ENCODE results near the gene TEX54.
"Not testable (repeated sequence)": the region's sequence is repeated elsewhere in the genome, so short reads cannot be mapped to it uniquely, and the experiment has no call there.

TEX54 gene

GRCh38 chr11:62835336-62835735 lies 2.7 kb upstream of the TEX54 start:
- H3K4me3 ChIP-seq (ENCODE audit: low read depth, low read length), result no peak overlapping the region

- peak within 1 kb of the TSS; percentile 77 for H3K4me3 ChIP-seq (ENCODE audit: low read depth, low read length)
Measured at GRCh38 chr11:62831520-62832335, 913 bp downstream of the TEX54 start, which contains the start of gene STX5. Gene STX5, minus strand, starts transcription at chr11:62832051. Its CDS starts 808 bp downstream, at chr11:62831243.

DNA sequence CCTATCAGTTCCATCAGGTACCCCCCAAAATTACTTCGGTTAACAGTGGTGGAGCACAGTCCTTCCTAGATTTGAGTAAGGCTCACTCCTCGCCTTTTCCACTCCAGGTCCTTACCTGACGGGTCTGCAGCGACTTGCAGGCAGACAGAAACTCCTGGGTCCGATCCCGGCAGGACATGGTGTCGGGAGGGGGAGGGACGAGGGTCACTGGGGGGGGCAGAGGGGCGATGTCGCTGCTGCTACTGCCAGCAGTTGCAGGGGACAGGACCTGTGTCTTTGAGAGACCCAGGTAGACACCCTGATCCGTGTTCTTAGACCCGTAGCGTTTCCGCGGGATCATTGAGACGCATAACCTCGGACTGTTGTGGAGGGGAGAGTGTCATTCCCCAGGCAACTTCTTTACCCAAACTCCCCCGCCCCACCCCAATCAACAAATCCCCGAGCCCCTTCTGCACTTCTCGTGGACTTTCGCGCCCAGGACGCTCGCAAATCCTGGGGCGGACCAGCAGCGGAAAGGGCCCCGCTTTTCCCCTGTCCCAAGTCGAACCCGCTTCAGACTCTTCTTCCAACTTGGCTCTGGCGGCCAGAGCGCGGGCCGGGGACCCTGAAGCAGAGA lies 1.6 kb downstream of the TEX54 start:
- H3K4me3 ChIP-seq (ENCODE audit: low read depth, low read length), result peak overlapping the region; percentile 77

DNA sequence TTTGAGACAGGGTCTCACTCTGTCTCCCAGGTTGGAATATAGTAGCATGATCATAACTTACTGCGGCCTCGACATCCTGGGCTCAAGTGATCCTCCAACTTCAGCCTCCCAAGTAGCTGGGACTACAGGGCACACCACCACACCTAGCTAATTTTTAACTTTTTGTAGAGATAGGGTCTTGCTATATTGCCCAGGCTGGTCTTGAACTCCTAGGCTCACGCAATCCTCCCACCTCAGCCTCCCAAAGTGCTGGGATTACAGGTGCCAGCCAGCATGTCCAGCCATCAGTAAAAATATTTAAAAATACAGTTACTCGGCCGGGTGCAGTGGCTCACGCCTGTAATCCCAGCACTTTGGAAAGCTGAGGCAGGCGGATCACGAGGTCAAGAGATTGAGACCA lies 4.5 kb downstream of the TEX54 start:
- H3K4me3 ChIP-seq (ENCODE audit: low read depth, low read length), result not testable (repeated sequence)

- H3K4me3 ChIP-seq (ENCODE audit: low read depth, low read length), result no peak overlapping the region
Measured at GRCh38 chr11:62823677-62824076, 9.0 kb downstream of the TEX54 start.

DNA sequence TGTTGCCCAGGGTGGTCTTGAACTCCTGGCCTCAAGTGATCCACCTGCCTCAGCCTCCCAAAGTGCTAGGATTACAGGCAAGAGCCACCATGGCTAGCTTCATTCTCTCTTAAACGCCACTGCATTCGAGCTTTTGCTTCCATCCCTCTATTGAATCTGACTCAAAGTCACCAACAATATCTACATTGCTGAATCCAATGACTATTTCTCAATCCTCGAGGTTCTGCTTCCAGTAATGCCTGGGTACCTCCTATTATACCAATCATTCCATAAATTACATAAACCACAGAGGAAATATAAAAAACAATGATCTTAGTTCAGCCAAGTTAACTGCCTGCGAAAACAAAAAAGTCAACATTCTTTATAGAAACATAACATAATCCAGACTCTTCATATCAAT lies 15.5 kb downstream of the TEX54 start:
- no peak overlapping the region for H3K4me3 ChIP-seq (ENCODE audit: low read depth, low read length)

GRCh38 chr11:62816557-62816956 lies 16.1 kb downstream of the TEX54 start:
- H3K4me3 ChIP-seq (ENCODE audit: low read depth, low read length), result no peak overlapping the region

DNA sequence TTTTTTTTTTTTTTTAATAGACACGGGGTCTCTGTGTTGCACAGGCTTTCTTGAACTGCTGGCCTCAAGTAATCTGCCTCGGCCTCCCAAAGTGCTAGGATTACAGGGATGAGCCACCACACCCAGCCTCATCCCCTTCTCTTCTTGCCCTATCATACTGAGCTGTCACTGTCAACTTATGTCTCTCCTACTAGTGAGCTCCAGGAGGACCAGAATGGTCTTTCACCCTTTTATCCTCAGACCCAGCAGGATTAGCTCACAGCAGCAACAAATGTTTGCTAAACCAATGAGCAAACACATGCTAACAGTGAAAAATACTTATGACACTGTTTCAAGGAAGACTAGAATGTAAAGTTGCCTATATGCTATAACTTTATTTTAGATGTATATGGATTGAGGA lies 21.0 kb downstream of the TEX54 start:
- no peak overlapping the region for H3K4me3 ChIP-seq (ENCODE audit: low read depth, low read length)

DNA sequence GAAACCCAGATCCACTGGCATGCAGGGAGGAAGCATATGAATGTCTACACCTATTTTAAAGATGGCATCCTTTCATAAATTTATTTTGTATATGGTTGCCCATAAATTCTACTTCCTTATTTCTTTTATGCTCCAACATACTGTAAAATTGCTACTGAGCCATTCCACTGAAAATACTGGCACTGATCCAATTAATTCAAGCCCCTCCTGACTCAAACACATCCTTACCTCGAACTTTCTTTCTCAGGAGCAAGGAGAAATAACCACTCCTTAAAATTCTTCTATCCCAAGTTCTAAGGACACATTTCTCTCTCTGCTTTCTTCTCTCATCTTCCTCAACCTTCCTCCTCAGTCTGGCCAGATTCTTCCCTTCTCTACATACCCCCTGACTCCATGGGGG lies 21.9 kb downstream of the TEX54 start:
- H3K4me3 ChIP-seq (ENCODE audit: low read depth, low read length), result no peak overlapping the region

- H3K4me3 ChIP-seq (ENCODE audit: low read depth, low read length), result no peak overlapping the region
Measured at GRCh38 chr11:62806611-62807121, 26.0 kb downstream of the TEX54 start.

DNA sequence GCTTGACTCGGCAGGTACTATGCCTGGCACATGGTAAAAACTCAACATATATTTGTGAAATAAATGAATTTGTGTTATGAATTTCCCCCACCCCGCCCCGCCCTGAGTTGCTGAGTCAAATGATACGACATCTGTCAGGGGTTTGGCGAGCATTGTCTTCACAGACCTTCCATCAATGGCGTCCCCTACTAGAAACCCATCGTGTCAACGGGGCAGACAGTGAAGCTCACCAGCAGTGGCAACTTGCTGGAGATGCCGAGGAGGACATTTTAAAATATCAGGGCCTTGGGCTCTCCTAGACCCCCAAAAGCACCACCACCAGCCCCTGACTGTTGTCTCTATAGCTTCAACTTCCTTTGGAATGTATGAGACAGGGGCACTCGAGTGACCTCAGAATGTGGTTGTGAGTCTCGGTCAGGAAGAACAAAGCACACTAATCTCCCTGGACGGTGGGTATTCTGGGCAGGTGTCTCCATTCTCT lies 26.6 kb downstream of the TEX54 start:
- H3K4me3 ChIP-seq (ENCODE audit: low read depth, low read length), result peak overlapping the region; percentile 69

GRCh38 chr11:62805076-62805892 lies 27.4 kb downstream of the TEX54 start, which contains the start of gene NXF1:
Gene NXF1, minus strand, starts transcription at chr11:62805440. Its CDS starts 84 bp downstream, at chr11:62805356.
- peak within 1 kb of the TSS; percentile 69 for H3K4me3 ChIP-seq (ENCODE audit: low read depth, low read length)

- peak overlapping the region; percentile 69 for H3K4me3 ChIP-seq (ENCODE audit: low read depth, low read length)
Measured at GRCh38 chr11:62804310-62805075, 28.1 kb downstream of the TEX54 start.

- no peak overlapping the region for H3K4me3 ChIP-seq (ENCODE audit: low read depth, low read length)
Measured at GRCh38 chr11:62801071-62801470, 31.6 kb downstream of the TEX54 start.

DNA sequence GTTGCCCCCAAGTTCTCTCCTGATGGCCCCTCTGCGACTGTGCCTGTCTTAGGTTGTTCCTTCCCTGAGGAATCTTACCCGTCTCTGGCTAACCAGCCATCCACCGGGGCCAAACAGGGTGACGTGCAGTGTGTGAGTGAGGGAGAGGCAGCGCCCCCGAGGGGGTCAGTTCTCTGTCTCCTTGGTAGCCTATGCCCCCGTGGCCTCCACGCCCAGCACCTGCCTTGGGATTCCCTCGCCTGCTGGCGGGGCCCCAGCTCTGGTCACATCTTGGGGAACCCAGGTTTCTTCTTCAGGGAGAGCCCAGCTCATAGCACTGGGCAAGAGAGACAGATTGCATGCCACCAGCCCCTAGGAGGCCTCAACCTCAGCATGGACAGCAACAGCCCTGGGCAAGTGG lies 33.2 kb downstream of the TEX54 start:
- H3K4me3 ChIP-seq (ENCODE audit: low read depth, low read length), result no peak overlapping the region

GRCh38 chr11:62796281-62796680 lies 36.4 kb downstream of the TEX54 start:
- no peak overlapping the region for H3K4me3 ChIP-seq (ENCODE audit: low read depth, low read length)

DNA sequence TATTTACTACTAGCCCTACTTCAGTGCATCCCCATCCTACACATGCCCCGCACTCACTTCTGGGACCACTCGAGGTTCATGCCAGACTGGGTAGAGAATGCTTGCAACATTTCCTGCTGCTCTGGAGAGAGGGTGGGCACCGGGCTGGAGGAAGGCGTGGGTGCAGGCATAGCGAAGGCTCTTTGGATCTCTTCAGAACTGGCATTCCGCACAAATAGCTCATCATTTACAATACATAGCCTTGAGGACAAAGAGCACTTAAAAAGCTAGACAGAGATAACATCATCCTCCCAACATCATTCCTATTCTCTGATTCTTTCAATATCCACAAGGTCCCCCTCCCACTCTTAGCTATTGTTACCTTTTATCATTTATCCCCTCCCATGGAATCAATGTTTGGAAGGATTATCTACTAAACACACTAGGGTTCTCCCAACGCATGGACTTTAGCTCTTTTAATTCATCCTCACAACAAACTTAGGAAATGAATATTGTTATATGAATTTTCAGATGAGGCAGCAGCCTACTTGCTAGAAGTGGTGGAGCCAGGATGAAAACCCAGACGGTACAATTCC lies 38.4 kb downstream of the TEX54 start:
- no peak overlapping the region for H3K4me3 ChIP-seq (ENCODE audit: low read depth, low read length)

DNA sequence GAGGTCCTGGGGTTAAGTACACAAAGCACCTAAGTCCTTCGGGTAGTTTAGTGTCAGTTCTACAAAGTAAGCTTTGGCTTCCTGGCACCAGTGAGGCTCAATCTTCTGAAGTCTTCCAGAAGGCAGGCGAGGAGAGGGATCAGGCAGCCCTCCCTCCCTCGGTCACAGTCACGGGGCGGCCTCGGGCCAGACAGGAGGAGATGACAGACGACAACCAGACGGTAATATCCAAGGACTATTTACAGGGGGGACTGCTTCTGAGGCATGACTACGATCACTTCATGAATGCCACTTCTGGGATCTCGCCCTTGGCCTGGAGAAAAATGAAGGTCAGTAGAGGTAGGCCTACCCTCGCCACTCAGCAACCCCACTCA lies 40.5 kb downstream of the TEX54 start:
- H3K4me3 ChIP-seq (ENCODE audit: low read depth, low read length), result peak overlapping the region; percentile 97

GRCh38 chr11:62791501-62792201 lies 41.0 kb downstream of the TEX54 start, which contains the start of gene TMEM223:
Gene TMEM223, minus strand, starts transcription at chr11:62792006. Its CDS starts 12 bp downstream, at chr11:62791994.
- H3K4me3 ChIP-seq (ENCODE audit: low read depth, low read length), result peak within 1 kb of the TSS; percentile 97

Measured in iPS-11a (cell line).